Activated T-cell treated with anti-CD3 and anti-CD28 coated beads, Interleukin-2, amount 50 U/mL, for 48 hours (primary cell): Measurements from ENCODE around the gene ECHDC3.
"Not testable (repeated sequence)": the region's sequence is repeated elsewhere in the genome, so short reads cannot be mapped to it uniquely, and the experiment has no call there.

Experiments used
- DNase-seq, 2 experiments: peaks; one replicate each; pipeline ENCODE4 v3.0.0-alpha.2; 2020

ECHDC3 gene, protein sequence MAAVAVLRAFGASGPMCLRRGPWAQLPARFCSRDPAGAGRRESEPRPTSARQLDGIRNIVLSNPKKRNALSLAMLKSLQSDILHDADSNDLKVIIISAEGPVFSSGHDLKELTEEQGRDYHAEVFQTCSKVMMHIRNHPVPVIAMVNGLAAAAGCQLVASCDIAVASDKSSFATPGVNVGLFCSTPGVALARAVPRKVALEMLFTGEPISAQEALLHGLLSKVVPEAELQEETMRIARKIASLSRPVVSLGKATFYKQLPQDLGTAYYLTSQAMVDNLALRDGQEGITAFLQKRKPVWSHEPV

DNA sequence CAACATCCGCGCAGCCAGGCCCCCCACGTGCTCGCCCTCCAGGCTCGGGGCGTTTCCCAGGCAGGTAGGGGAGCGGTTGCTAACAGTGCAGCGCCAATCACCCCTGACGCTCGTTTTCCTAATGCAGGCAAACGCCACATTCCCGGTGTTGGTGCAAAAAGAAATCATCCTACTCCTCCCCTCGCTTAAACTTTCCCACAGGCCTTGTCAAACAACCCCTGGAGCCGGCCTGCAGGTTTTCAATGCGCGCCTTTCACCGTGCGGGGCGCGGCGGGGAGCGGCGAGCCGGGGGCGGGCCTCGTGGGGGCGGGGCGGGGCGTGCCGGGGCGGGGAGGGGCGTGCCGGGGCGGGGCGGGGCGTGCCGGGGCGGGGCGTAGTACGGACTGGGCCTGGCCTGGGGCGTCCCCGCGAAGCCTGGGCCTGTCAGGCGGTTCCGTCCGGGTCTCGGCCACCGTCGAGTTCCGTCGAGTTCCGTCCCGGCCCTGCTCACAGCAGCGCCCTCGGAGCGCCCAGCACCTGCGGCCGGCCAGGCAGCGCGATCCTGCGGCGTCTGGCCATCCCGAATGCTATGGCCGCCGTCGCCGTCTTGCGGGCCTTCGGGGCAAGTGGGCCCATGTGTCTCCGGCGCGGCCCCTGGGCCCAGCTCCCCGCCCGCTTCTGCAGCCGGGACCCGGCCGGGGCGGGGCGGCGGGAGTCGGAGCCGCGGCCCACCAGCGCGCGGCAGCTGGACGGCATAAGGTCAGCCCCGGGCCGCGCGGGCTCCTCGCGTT, at the start of gene ECHDC3:
Gene ECHDC3, plus strand, starts transcription at position 374 of the 770 bp plus-strand sequence. Its CDS starts 195 bp downstream, at position 569.
- peak; percentile 66 to 70 for DNase-seq

- no peak for DNase-seq
Observed at GRCh38 chr10:11693376-11693775, 48.8 kb upstream of the ECHDC3 start.

GRCh38 chr10:11695779-11696178, 46.4 kb upstream of the ECHDC3 start:
- no peak for DNase-seq

- peak in 1 of 2 experiments; percentile 38 for DNase-seq
Observed at GRCh38 chr10:11697718-11698527, 44.3 kb upstream of the ECHDC3 start.

- DNase-seq = no peak
Observed at GRCh38 chr10:11698691-11699549, 43.3 kb upstream of the ECHDC3 start.

DNA sequence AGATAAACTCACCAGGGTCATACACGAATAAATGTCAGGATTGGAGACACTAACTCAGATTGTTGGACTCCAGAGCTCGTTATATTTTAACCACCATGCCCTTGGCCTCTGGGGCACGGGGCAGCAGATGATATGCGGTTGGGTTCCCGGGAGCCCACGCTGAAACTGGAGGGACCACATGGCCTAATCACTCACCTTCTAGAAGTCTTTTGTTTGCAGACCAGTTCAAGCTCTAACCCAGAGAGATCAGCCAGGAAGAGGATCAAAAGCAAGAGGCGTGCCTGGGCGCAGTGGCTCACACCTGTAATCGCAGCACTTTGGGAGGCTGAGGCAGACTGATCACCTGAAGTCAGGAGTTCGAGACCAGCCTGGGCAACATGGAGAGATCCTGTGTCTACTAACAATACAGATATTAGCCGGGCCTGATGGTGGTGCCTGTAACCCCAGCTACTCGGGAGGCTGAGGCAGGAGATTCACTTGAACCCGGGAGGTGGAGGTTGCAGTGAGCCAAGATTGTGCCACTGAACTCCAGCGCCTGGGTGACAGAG, 42.6 kb upstream of the ECHDC3 start:
- DNase-seq = no peak

DNA sequence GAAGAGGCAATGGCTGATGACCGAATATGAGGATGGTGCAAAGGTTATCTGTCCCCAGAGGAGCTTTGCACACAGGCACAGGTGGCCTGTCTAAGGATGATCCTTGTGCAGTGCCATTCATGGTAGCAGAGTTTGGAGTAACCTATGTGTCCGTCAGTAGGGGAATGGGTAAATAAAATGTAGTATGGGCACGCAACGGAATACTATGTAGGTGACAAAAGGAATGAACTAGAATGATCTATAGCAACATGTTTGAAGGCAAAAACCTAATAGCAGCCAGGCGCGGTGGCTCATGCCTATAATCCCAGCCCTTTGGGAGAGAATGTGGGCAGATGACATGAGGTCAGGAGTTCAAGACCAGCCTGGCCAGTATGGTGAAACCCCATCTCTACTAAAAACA, 41.6 kb upstream of the ECHDC3 start:
- no peak for DNase-seq

- DNase-seq = no peak
Observed at GRCh38 chr10:11701451-11702095, 40.6 kb upstream of the ECHDC3 start.

DNA sequence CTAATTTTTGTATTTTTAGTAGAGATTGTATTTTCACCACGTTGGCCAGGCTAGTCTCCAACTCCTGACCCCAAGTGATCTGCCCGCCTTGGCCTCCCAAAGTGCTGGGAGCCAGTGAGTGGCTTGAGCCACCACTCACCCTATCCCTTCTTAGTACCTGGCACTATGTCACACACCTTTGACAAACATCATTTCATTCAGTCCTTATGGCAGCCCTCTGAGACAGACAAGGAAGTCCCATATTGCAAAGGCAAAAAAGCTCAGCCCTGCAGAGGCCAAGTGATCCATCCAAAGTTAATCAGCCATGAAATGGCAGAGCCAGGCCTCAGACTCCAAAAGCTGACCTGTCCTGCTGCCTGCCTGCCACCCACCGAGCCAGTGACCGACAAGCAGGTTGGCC, 39.9 kb upstream of the ECHDC3 start:
- DNase-seq = no peak

DNA sequence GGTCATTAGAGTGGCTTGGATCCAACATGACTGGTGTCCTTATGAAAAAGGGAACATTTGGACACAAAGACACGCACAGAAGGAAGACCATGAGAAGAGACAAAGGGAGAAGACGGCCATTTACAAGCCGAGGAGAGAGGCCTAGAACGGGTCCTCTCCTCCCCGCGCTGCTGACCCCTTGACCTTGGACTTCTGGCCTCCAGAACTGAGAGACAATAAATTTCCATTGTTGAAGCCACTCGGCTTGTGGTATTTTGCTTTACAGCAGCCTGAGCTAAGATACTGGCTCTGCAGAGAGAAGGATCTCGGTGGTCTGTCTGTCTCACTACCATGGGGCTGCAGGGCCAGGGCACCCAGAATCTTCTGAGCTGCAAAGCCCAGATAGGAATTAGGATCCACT, 38.1 kb upstream of the ECHDC3 start:
- no peak for DNase-seq

GRCh38 chr10:11705722-11706121, 36.5 kb upstream of the ECHDC3 start:
- DNase-seq = no peak

DNA sequence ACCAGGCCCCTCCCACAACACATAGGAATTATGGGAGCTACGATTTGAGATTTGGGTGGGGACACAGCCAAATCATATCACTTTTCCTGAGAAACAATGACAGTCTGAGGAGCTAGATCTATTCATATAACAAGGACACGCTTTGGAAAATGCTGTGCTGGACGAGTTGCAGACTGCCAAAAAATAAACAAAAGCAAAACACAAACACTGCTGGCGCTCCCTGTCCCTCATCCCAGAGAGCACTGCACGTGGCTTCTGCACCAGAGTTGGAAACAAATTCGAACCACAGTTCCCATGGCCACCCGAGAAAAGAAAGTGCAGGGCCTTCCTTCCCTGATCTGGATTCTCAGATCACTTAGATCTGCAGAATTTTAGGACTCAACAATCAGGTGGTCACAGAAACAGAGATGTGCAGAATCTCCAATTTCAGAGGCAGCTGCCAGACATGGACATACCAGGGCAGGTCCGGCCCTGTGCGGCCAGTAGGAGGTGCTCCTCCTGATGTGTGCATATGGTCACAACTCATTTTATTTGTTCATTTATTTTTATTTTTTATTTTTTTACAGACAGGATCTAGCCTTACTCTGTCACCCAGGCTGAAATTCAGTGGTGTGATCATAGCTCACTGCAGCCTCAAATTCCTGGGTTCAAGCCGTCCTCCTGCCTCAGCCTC, 35.2 kb upstream of the ECHDC3 start:
- no peak for DNase-seq

DNA sequence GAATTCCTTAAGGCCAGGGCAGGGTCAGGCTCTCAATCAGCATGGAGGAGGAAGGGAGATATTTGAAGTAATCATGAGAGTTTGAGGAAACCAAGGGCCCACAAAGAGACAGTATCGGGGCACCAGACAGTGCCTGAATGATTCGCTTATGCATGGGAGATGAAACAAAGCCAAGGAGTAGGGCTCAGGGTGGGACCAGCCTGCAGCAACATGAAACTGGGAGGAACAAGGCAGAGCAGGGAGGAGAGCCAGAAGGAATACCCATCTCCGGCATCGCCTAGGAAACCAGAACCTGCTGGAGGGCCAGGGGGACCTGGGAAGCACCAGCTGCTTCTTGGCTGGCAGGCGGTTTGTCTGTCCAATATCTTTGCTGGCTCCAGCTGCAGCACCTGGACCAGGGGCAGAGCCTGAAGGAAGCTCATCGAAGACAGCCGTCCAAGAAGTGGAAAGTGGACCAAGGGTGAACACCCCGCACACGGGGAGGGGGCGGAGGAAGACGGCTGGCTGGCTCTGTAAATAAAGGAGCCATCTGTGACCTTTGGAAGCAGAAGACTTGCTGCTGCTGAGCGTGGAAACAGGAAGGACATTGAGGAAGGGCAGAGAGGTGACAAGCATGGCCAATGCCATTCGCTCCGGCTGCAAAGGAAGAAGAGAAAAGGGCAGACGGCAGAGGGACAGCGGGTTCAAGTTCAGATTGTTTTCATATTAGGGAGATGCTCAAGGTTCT, 34.4 kb upstream of the ECHDC3 start:
- no peak for DNase-seq

DNA sequence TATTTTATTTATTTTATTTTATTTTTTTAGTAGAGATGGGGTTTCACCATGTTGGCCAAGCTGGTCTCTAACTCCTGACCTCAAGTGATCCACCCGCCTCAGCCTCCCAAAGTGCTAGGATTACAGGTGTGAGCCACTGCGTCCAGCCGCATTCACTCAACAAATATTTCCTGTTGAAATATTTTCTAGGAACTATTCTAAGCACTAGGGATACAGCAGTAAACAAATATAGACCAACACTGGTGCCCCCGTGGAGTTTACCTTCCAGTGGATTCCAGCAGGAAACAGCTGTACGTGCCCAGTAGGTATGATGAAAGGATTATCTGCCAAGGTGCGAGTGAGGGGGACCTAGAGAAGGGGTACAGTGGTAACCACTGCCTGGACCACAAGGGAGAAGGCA, 33.4 kb upstream of the ECHDC3 start:
- DNase-seq = not testable (repeated sequence)

- no peak for DNase-seq
Observed at GRCh38 chr10:11712744-11713143, 29.4 kb upstream of the ECHDC3 start.

DNA sequence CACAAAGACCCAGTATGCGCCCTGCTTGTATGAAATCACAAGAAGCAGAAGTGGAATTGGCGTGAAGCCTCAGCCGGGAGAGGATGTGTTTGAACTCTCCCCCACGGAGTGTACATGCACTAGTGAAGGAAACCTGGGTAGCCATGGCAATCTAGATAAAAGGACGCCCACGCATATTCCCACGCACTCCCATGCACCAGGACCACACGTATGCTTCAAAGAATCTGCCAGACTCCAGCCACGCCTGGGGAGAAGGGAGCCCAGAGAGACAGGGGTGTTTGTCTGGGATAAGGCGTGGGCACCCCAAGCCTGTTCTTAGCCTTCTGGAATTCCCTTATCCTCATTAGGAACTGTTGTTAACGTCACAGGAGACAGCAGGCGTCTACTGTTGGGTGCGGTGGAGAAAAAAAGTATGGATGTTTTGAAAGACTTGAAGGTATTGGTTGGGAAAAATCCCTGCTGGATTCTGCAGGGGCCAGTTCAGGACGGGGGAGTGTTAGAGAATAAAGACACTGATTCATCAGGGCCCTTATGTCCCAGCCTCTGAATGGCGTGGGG, 28.9 kb upstream of the ECHDC3 start:
- no peak for DNase-seq

DNA sequence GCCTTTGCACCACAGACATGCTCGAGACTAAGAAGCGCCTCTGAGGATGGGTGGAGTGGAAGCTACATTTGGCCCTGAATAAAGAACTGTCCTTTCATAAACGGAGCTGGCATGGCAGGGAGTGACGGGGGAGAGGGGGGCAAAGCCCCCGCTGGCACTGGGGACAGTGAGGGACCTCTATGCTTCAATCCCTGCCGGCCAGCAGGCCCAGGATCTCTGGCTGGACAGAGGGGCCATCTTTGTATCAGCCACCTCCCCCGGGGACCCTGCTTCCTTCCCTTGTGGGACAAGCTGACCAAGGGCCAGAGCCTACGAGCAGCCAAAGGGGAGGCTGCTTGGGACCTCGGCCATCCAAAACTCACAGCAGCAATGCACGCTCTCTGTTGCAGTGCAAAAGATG, 28.2 kb upstream of the ECHDC3 start:
- DNase-seq = no peak

DNA sequence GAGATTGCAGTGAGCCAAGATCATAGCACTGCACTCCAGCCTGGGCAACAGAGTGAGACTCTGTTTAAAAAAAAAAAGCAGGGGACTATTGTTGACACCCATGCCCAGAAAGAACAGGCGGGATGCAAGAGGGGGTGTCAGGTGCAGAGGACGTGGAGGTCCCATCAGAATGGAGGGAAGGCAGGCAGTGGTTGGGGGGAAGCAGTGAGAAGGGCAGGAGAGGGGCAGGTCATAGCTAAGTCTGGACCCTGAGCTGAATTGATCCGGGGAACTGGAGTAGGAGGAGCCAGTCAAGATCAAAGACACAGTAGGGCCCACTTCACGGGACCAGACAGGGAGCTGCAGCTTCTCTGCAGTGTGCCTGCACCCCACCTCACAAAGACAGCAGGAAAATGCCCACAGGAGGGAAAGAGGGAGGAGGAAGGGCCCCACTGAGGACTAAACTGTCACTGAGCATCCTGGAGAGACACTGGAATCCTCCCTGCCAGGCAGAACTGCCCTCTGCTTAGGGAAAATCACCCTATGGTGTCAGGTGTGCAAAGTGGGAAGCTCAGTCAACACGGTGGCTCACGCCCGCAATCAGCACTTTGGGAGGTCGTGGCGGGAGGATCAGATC, 27.3 kb upstream of the ECHDC3 start:
- no peak for DNase-seq

DNA sequence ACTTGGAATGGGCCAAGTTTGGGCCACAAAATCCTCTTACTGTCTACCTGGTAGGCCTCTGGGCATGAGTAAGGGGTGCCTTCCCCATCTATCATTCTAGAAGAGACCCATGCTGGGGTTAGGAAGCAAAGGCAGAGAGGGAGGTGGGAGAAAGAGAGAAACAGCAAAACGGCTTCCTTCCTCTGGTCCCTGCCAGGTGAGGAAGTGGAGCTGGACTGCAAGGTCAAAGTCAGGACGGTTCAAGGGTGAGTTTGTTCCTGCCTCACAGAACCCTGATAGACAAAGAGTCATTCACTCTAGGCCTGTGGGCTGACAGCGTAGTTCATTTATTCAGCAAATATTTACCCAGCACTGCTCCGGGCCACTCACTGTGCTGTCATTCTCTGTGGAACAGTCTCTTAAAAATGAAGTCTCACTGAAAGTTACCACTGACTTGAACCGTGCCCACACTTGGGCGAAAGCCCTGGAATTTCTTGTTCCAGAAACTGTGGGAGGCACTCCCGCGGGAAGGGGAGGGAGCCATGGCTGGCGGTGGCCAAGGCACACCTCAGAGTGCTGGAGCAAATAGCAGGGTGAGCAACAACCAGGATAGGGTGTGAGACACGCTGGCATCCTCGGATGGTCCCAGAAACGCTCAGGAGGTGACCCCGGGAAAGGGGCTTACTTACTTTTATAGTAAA, 26.2 kb upstream of the ECHDC3 start:
- DNase-seq = no peak
